ENCODE results near the gene CDH4. TPM values are rescaled to one million over a fixed set of nuclear protein-coding genes. Genes with fewer than 3 reads are reported as not detected.

CDH4 gene
- total RNA-seq, 1 donor from 2014 or later: 8.9 TPM

GRCh38 chr20:61324906-61325305, 72.8 kb downstream of the CDH4 start:
- Mint-ChIP-seq H3K27ac (ENCODE audit: unreplicated experiment) (no peak overlapping the region), H3K4me1 (no peaks in the 10 kb centered on the region), H3K36me3 (ENCODE audit: low read depth) (no peaks in the 10 kb centered on the region), H3K4me3 (no peak overlapping the region), H3K9me3 (no peaks in the 10 kb centered on the region), H3K27me3 (ENCODE audit: low read depth) (no peaks in the 10 kb centered on the region)
- TF ChIP-seq, protein P1, sequence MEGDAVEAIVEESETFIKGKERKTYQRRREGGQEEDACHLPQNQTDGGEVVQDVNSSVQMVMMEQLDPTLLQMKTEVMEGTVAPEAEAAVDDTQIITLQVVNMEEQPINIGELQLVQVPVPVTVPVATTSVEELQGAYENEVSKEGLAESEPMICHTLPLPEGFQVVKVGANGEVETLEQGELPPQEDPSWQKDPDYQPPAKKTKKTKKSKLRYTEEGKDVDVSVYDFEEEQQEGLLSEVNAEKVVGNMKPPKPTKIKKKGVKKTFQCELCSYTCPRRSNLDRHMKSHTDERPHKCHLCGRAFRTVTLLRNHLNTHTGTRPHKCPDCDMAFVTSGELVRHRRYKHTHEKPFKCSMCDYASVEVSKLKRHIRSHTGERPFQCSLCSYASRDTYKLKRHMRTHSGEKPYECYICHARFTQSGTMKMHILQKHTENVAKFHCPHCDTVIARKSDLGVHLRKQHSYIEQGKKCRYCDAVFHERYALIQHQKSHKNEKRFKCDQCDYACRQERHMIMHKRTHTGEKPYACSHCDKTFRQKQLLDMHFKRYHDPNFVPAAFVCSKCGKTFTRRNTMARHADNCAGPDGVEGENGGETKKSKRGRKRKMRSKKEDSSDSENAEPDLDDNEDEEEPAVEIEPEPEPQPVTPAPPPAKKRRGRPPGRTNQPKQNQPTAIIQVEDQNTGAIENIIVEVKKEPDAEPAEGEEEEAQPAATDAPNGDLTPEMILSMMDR (conservative IDR thresholded peaks at IDR 0.05): no peak
- DNase-seq (ENCODE audit: low read depth, low spot score): no peak

DNA sequence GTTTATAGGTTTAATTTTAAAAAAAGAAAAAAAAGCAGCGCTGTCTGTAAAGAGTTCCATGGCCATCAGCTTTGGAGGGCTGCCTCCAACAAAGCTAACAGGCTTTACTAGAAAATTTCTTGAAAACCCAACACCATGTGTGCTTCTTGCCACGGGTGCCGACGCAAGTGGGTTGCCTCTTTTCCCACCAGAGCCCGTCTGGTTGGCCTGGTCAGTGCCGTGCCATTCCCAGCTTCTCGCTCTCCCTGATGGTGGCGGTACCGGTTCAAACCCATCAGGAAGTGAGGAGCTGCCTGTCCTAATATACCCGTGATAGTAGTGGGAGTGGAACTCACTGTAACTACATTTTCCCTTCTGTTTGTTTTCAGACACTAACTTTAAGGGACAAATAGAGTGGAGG, 73.7 kb downstream of the CDH4 start:
- no peaks in the 10 kb centered on the region for H3K36me3 Mint-ChIP-seq (ENCODE audit: low read depth)

DNA sequence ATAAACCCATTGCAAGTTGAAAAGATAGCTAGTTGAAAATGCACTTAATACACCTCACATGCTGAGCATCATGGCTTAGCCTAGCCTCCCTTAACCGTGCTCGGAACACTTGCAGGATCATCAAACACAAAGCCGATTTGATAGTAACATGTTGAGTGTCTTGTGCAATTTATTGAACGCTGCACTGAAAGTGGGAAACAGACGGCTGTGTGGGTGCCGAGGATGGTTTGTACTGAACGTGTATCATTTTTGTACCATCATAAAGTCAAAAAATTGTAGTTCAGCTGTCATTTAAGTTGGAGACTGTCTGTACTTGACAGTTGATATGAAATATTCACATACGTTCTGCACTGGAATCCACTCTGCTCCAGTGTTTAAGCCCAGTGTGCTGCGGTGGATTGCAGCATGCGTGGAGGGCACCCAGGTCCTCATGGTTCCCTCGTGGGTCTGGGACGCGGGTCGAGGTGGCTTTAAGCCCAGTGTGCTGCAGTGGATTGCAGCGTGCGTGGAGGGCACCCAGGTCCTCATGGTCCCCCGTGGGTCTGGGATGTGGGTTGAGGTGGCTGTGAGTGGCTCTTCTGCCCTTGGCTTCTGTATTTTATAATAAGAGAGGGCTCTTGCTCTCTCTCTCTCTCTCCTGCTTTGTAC, 77.0 kb downstream of the CDH4 start:
- H3K9me3 Mint-ChIP-seq: no peaks in the 10 kb centered on the region
- no peaks in the 10 kb centered on the region for H3K27me3 Mint-ChIP-seq (ENCODE audit: low read depth)
- TF ChIP-seq, protein P1 (conservative IDR thresholded peaks at IDR 0.05): no peak
- no peak overlapping the region for H3K27ac Mint-ChIP-seq (ENCODE audit: unreplicated experiment)
- no peaks in the 10 kb centered on the region for H3K36me3 Mint-ChIP-seq (ENCODE audit: low read depth)
- DNase-seq (ENCODE audit: low read depth, low spot score): no peak
- no peak overlapping the region for H3K4me3 Mint-ChIP-seq
- peaks cover 6% of the 10 kb centered on the region for H3K4me1 Mint-ChIP-seq

More for the DNA sequence above, 73.7 kb downstream of the CDH4 start:
- TF ChIP-seq, protein P1 (conservative IDR thresholded peaks at IDR 0.05): no peak
- no peak overlapping the region for H3K27ac Mint-ChIP-seq (ENCODE audit: unreplicated experiment)
- H3K27me3 Mint-ChIP-seq (ENCODE audit: low read depth): no peaks in the 10 kb centered on the region
- DNase-seq (ENCODE audit: low read depth, low spot score): no peak
- H3K4me1 Mint-ChIP-seq: no peaks in the 10 kb centered on the region
- H3K9me3 Mint-ChIP-seq: no peaks in the 10 kb centered on the region
- no peak overlapping the region for H3K4me3 Mint-ChIP-seq

GRCh38 chr20:61330441-61330840, 78.4 kb downstream of the CDH4 start:
- TF ChIP-seq, protein P1 (conservative IDR thresholded peaks at IDR 0.05): no peak
- Mint-ChIP-seq H3K27ac (ENCODE audit: unreplicated experiment) (no peak overlapping the region), H3K27me3 (ENCODE audit: low read depth) (no peaks in the 10 kb centered on the region), H3K9me3 (no peaks in the 10 kb centered on the region), H3K4me1 (peaks cover 6% of the 10 kb centered on the region), H3K36me3 (ENCODE audit: low read depth) (no peaks in the 10 kb centered on the region), H3K4me3 (no peak overlapping the region)
- DNase-seq (ENCODE audit: low read depth, low spot score): no peak

GRCh38 chr20:61331543-61331942, 79.5 kb downstream of the CDH4 start:
- TF ChIP-seq, protein P1 (conservative IDR thresholded peaks at IDR 0.05): no peak
- Mint-ChIP-seq H3K27ac (ENCODE audit: unreplicated experiment) (peak overlapping the region; percentile 83), H3K4me3 (no peak overlapping the region), H3K27me3 (ENCODE audit: low read depth) (no peaks in the 10 kb centered on the region), H3K4me1 (peaks cover 6% of the 10 kb centered on the region), H3K9me3 (no peaks in the 10 kb centered on the region), H3K36me3 (ENCODE audit: low read depth) (no peaks in the 10 kb centered on the region)
- DNase-seq (ENCODE audit: low read depth, low spot score): no peak

Measured in neural crest cell (in vitro differentiated cells).